Stimulated activated CD8-positive, alpha-beta memory T cell treated with anti-CD3 and anti-CD28 coated beads, Interleukin-7, amount 100 ng/mL, for 24 hours (primary cell): Measurements from ENCODE around the gene MIR17HG.
"Not testable (repeated sequence)": the region's sequence is repeated elsewhere in the genome, so short reads cannot be mapped to it uniquely, and the experiment has no call there.

ENCODE experiments used
- DNase-seq: peaks from one replicate; pipeline ENCODE4 v3.0.0-alpha.2; 2020; ENCODE audit warnings: low read depth

MIR17HG gene

GRCh38 chr13:91347996-91348905 lies 764 bp downstream of the MIR17HG start:
- peak; percentile 47 for DNase-seq

GRCh38 chr13:91348906-91349435 lies 1.5 kb downstream of the MIR17HG start:
- peak; percentile 87 for DNase-seq

GRCh38 chr13:91349992-91350911 lies 2.8 kb downstream of the MIR17HG start:
- no peak for DNase-seq

- DNase-seq: no peak
Measured at GRCh38 chr13:91351123-91351522, 3.6 kb downstream of the MIR17HG start.

GRCh38 chr13:91351980-91352379 lies 4.5 kb downstream of the MIR17HG start:
- no peak for DNase-seq

GRCh38 chr13:91352891-91353290 lies 5.4 kb downstream of the MIR17HG start:
- not testable (repeated sequence) for DNase-seq

GRCh38 chr13:91353494-91353893 lies 6.0 kb downstream of the MIR17HG start:
- DNase-seq: no peak

GRCh38 chr13:91355099-91355825 lies 7.8 kb downstream of the MIR17HG start:
- no peak for DNase-seq

GRCh38 chr13:91355826-91356710 lies 8.6 kb downstream of the MIR17HG start:
- no peak for DNase-seq

- DNase-seq: no peak
Measured at GRCh38 chr13:91356919-91357612, 9.6 kb downstream of the MIR17HG start.

- no peak for DNase-seq
Measured at GRCh38 chr13:91357613-91358386, 10.3 kb downstream of the MIR17HG start.

GRCh38 chr13:91358387-91358782 lies 10.9 kb downstream of the MIR17HG start:
- DNase-seq: no peak

- DNase-seq: no peak
Measured at GRCh38 chr13:91359111-91359510, 11.6 kb downstream of the MIR17HG start.

- no peak for DNase-seq
Measured at GRCh38 chr13:91359631-91360030, 12.1 kb downstream of the MIR17HG start.

- DNase-seq: no peak
Measured at GRCh38 chr13:91360246-91360751, 12.8 kb downstream of the MIR17HG start.

GRCh38 chr13:91361755-91362271 lies 14.3 kb downstream of the MIR17HG start:
- DNase-seq: no peak

- no peak for DNase-seq
Measured at GRCh38 chr13:91362908-91363307, 15.4 kb downstream of the MIR17HG start.

- no peak for DNase-seq
Measured at GRCh38 chr13:91368101-91368500, 20.6 kb downstream of the MIR17HG start.
